SK-N-MC (cell line): ENCODE results near the gene MBOAT7.
A peak's percentile ranks its signal among the peaks of the same experiment; 100 is the strongest.

Experiments
- EZH2 ChIP-seq: fragments of 200-600 bp; sonication (generic); IDR thresholded peaks from one replicate; pipeline ENCODE4 v1.6.1; 2017; ENCODE audit warnings: antibody characterized with exemption
- FOXP2 ChIP-seq: optimal IDR thresholded peaks from 2 replicates; pipeline ENCODE3; 2011; ENCODE audit warnings: mild to moderate bottlenecking, moderate library complexity; ENCODE audit not compliant: insufficient read depth; ENCODE audit errors: extremely low read length, control extremely low read depth
- POLR2AphosphoS5 ChIP-seq: IDR thresholded peaks from 2 replicates; pipeline ENCODE4 v1.6.1; 2012; ENCODE audit warnings: mild to moderate bottlenecking, low read depth, low read length, borderline replicate concordance

- TF ChIP-seq FOXP2 (peak; percentile 99), POLR2AphosphoS5 (peak; percentile 80), EZH2 (no peak)
These were observed 539 bp upstream of the MBOAT7 start for GRCh38 chr19:54189735-54190502.
